ENCODE measurements around the gene KIF25. TPM values are rescaled to one million over a fixed set of nuclear protein-coding genes. Genes with fewer than 3 reads are reported as not detected.
A peak's percentile ranks its signal among the peaks of the same experiment; 100 is the strongest.
"Not testable (repeated sequence)": the region's sequence is repeated elsewhere in the genome, so short reads cannot be mapped to it uniquely, and the experiment has no call there.

The KIF25 gene
- total RNA-seq, 1 experiment from 2014 or later, result 0.42 TPM

GRCh38 chr6:167965592-167966539 lies 31.6 kb upstream of the KIF25 start:
- no peak for DNase-seq
- Histone ChIP-seq H3K4me3 (ENCODE audit: insufficient read depth, low read depth, low read length) (no peak overlapping the region), H3K36me3 (replicated peaks; ENCODE audit: control insufficient read depth, insufficient read depth, low read length) (peaks cover 16% of the 10 kb centered on the region), H3K27me3 (ENCODE audit: control insufficient read depth, insufficient read depth, low read length) (no peaks in the 10 kb centered on the region)

- peaks cover 17% of the 10 kb centered on the region for H3K36me3 ChIP-seq (replicated peaks; ENCODE audit: control insufficient read depth, insufficient read depth, low read length)
- no peaks in the 10 kb centered on the region for H3K27me3 ChIP-seq (ENCODE audit: control insufficient read depth, insufficient read depth, low read length)
- H3K4me3 ChIP-seq (ENCODE audit: insufficient read depth, low read depth, low read length), result no peak overlapping the region
- DNase-seq, result no peak
These were observed 30.9 kb upstream of the KIF25 start for GRCh38 chr6:167966540-167966905.

GRCh38 chr6:167968091-167968490 lies 29.4 kb upstream of the KIF25 start:
- Histone ChIP-seq H3K4me3 (ENCODE audit: insufficient read depth, low read depth, low read length) (no peak overlapping the region), H3K27me3 (ENCODE audit: control insufficient read depth, insufficient read depth, low read length) (no peaks in the 10 kb centered on the region), H3K36me3 (replicated peaks; ENCODE audit: control insufficient read depth, insufficient read depth, low read length) (peaks cover 15% of the 10 kb centered on the region)
- DNase-seq, result peak; percentile 85

GRCh38 chr6:167970230-167970629 lies 27.2 kb upstream of the KIF25 start:
- Histone ChIP-seq H3K36me3 (replicated peaks; ENCODE audit: control insufficient read depth, insufficient read depth, low read length) (peaks cover 10% of the 10 kb centered on the region), H3K4me3 (ENCODE audit: insufficient read depth, low read depth, low read length) (no peak overlapping the region), H3K27me3 (ENCODE audit: control insufficient read depth, insufficient read depth, low read length) (no peaks in the 10 kb centered on the region)
- no peak for DNase-seq

GRCh38 chr6:167972193-167972592 lies 25.3 kb upstream of the KIF25 start:
- Histone ChIP-seq H3K4me3 (ENCODE audit: insufficient read depth, low read depth, low read length) (no peak overlapping the region), H3K36me3 (replicated peaks; ENCODE audit: control insufficient read depth, insufficient read depth, low read length) (peaks cover 3% of the 10 kb centered on the region), H3K27me3 (ENCODE audit: control insufficient read depth, insufficient read depth, low read length) (no peaks in the 10 kb centered on the region)
- no peak for DNase-seq

- peak; percentile 77 for DNase-seq
- Histone ChIP-seq H3K27me3 (ENCODE audit: control insufficient read depth, insufficient read depth, low read length) (no peaks in the 10 kb centered on the region), H3K4me3 (ENCODE audit: insufficient read depth, low read depth, low read length) (no peak overlapping the region), H3K36me3 (replicated peaks; ENCODE audit: control insufficient read depth, insufficient read depth, low read length) (peaks cover 1% of the 10 kb centered on the region; the same call in 1 of the 2 replicates)
These were observed 24.2 kb upstream of the KIF25 start for GRCh38 chr6:167973148-167973885.

GRCh38 chr6:167974640-167975344 lies 22.7 kb upstream of the KIF25 start:
- Histone ChIP-seq H3K4me3 (ENCODE audit: insufficient read depth, low read depth, low read length) (no peak overlapping the region), H3K36me3 (replicated peaks; ENCODE audit: control insufficient read depth, insufficient read depth, low read length) (peaks cover 1% of the 10 kb centered on the region; the same call in 1 of the 2 replicates), H3K27me3 (ENCODE audit: control insufficient read depth, insufficient read depth, low read length) (no peaks in the 10 kb centered on the region)
- no peak for DNase-seq

GRCh38 chr6:167975458-167975857 lies 22.0 kb upstream of the KIF25 start:
- no peak for DNase-seq
- 0 out of 2 replicates have a peak, but pooled peaks cover 1% of the 10 kb centered on the region for H3K36me3 ChIP-seq (replicated peaks; ENCODE audit: control insufficient read depth, insufficient read depth, low read length)
- H3K4me3 ChIP-seq (ENCODE audit: insufficient read depth, low read depth, low read length), result no peak overlapping the region
- no peaks in the 10 kb centered on the region for H3K27me3 ChIP-seq (ENCODE audit: control insufficient read depth, insufficient read depth, low read length)

- not testable (repeated sequence) for H3K36me3 ChIP-seq (replicated peaks; ENCODE audit: control insufficient read depth, insufficient read depth, low read length); DNase-seq; H3K4me3 ChIP-seq (ENCODE audit: insufficient read depth, low read depth, low read length); H3K27me3 ChIP-seq (ENCODE audit: control insufficient read depth, insufficient read depth, low read length)
These were observed 21.3 kb upstream of the KIF25 start for GRCh38 chr6:167976116-167976657.

GRCh38 chr6:167976708-167977107 lies 20.8 kb upstream of the KIF25 start:
- Histone ChIP-seq H3K27me3 (ENCODE audit: control insufficient read depth, insufficient read depth, low read length) (no peaks in the 10 kb centered on the region), H3K4me3 (ENCODE audit: insufficient read depth, low read depth, low read length) (no peak overlapping the region), H3K36me3 (replicated peaks; ENCODE audit: control insufficient read depth, insufficient read depth, low read length) (no peaks in the 10 kb centered on the region)
- no peak for DNase-seq

- H3K36me3 ChIP-seq (replicated peaks; ENCODE audit: control insufficient read depth, insufficient read depth, low read length), result no peaks in the 10 kb centered on the region
- H3K4me3 ChIP-seq (ENCODE audit: insufficient read depth, low read depth, low read length), result no peak overlapping the region
- DNase-seq, result no peak
- no peaks in the 10 kb centered on the region for H3K27me3 ChIP-seq (ENCODE audit: control insufficient read depth, insufficient read depth, low read length)
These were observed 19.6 kb upstream of the KIF25 start for GRCh38 chr6:167977717-167978467.

GRCh38 chr6:167978607-167979006 lies 18.9 kb upstream of the KIF25 start:
- Histone ChIP-seq H3K27me3 (ENCODE audit: control insufficient read depth, insufficient read depth, low read length) (no peaks in the 10 kb centered on the region), H3K36me3 (replicated peaks; ENCODE audit: control insufficient read depth, insufficient read depth, low read length) (no peaks in the 10 kb centered on the region), H3K4me3 (ENCODE audit: insufficient read depth, low read depth, low read length) (no peak overlapping the region)
- DNase-seq, result no peak

- no peak for DNase-seq
- H3K36me3 ChIP-seq (replicated peaks; ENCODE audit: control insufficient read depth, insufficient read depth, low read length), result no peaks in the 10 kb centered on the region
- H3K4me3 ChIP-seq (ENCODE audit: insufficient read depth, low read depth, low read length), result no peak overlapping the region
- no peaks in the 10 kb centered on the region for H3K27me3 ChIP-seq (ENCODE audit: control insufficient read depth, insufficient read depth, low read length)
These were observed 17.9 kb upstream of the KIF25 start for GRCh38 chr6:167979436-167980139.

Data from H7 (cell line).